ENCODE results near the gene AGA.

Gene AGA

DNA sequence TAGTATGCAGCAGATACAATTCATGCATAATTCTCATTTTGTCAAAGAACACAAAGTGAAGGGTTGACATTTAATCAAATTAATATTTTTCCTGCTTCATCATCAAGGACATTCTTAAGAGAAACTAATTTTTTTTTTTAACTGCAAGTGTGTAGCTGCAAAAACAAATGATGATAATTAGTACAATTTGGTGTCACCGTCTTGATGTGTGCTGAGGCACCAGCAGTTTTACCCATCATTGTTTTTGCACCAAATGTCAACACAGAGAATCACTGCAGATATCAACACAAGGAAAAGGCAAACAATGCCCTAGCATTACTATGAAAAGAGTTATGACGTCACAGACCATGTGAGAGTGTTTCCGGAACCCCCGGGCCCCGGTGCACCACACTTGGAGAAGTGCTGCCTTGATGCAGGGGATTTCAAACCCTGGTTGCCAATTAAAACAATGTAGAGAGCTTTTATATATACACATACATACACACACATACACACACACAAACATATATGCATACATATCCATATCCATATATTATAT lies 55.9 kb downstream of the AGA start:
- no peak for DNase-seq (ENCODE audit: low read depth)

DNA sequence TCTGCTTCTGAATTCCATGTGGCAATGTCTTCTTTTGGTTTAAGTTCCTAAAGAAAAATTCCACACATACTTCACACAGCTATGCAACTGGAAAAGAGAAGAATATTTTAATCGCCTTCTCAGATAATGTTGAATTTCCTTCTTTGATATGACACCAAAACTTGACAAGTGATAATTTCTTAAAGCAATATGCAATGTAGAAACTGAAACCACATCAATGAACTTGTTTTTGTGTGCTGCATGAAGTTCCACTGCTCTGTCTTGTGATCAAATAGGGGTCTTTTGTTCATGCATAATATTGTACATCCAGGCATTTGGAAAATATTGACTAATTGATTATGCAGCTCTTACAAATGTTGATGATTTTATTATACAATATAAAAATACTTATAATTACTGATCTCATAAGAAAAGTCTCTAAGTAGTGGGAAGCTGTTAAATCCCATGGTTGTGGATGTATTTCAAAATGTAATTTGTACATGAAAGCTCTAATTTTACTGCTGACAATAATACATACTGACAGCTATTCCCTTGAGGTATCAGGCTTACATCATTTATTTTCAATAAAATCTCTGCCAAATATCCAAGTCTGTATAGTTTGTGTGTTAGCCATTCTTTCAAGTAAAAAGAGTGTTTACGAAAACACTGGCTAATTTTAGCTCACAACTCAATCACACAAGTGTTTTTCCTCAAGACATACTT lies 56.5 kb downstream of the AGA start:
- DNase-seq (ENCODE audit: low read depth), result no peak

DNA sequence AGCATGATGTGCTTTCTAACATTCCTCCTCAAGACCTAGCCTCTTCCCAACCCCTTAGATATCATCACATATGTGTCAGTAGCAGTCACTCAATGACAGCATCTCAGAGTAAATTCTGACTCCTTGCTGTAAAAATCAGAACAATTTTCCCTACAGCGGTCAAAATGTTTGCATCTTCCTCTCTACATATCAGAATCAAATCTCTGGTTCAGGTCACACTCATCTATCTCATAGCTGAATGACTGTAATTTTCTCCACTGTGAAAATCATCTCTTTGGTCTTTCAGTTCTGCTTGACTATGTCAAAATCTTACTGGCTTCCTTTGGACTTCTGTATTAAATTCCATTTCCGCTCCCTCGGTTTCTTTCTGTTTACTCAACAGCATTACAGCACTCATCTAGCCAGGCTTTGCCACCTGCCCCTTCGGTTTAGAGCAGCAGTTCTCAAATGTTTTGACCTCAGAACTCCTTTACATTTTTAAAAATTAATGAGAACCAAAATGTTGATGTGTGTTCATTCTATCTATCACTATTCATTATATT lies 57.3 kb downstream of the AGA start:
- no peak for DNase-seq (ENCODE audit: low read depth)

DNA sequence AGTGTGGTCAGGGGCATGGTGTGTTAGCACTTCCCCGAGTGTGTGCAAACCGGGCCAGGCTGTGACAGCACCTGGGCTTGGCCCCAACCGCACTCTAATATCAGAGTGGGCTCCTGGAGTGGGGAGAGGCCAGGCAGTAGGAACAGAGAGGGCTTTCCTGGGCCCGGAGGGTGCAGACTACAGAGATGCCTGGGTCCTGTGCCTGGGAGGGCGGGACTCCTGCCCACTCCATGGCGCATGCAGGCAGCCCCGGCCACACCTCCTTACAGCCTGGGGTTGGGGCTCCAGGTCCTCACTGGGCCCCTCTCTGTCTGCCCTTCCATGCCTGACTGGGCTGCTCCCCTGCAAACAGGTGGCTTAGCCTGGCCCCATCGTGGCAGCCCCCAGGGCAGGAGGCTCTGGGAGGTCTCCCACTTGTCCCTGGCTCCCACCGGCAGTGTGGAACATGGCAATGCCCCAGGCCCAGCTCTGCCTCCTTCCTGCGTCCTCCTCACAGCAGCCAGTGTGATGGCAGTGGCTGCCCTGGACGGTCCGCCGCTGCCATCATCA lies 60.4 kb downstream of the AGA start:
- no peak for DNase-seq (ENCODE audit: low read depth)

Measured in stimulated activated CD8-positive, alpha-beta memory T cell treated with anti-CD3 and anti-CD28 coated beads, Interleukin-15, amount 100 ng/mL, for 24 hours (primary cell).